ENCODE measurements around the gene KRTAP5-8. TPM values are rescaled to one million over a fixed set of nuclear protein-coding genes. Genes with fewer than 3 reads are reported as not detected.
"Not testable (repeated sequence)": the region's sequence is repeated elsewhere in the genome, so short reads cannot be mapped to it uniquely, and the experiment has no call there.

Gene KRTAP5-8
- total RNA-seq, 1 experiment from 2014 or later: not detected

- CTCF ChIA-PET: no interaction called here
- intact Hi-C loops (cut with micrococcal nuclease): no loop called here
- H3K4me1 Mint-ChIP-seq (ENCODE audit: insufficient read depth, unreplicated experiment): no peaks in the 10 kb centered on the region
- no TSS peak for BruUV-seq (replicated peaks)
- H3K9me3 Mint-ChIP-seq (ENCODE audit: unreplicated experiment): no peaks in the 10 kb centered on the region
- H3K27ac Mint-ChIP-seq (ENCODE audit: low read depth, unreplicated experiment): no peak overlapping the region
- no peak for DNase-seq (ENCODE audit: unreplicated experiment)
- H3K27me3 Mint-ChIP-seq (ENCODE audit: insufficient read depth, unreplicated experiment): no peaks in the 10 kb centered on the region
- POLR2A ChIA-PET: no interaction called here
- no peak overlapping the region for H3K4me3 Mint-ChIP-seq (ENCODE audit: unreplicated experiment)
- TF ChIP-seq CTCF (IDR thresholded peaks at IDR 0.05; ENCODE audit: unreplicated experiment): no peak
- H3K36me3 Mint-ChIP-seq (ENCODE audit: insufficient read depth, unreplicated experiment): no peaks in the 10 kb centered on the region
These were observed 5.7 kb upstream of the KRTAP5-8 start for GRCh38 chr11:71532036-71532610.

- H3K27me3 Mint-ChIP-seq (ENCODE audit: insufficient read depth, unreplicated experiment); intact Hi-C loops (cut with micrococcal nuclease); BruUV-seq (replicated peaks); DNase-seq (ENCODE audit: unreplicated experiment); POLR2A ChIA-PET; H3K4me1 Mint-ChIP-seq (ENCODE audit: insufficient read depth, unreplicated experiment); H3K36me3 Mint-ChIP-seq (ENCODE audit: insufficient read depth, unreplicated experiment); CTCF ChIA-PET; H3K27ac Mint-ChIP-seq (ENCODE audit: low read depth, unreplicated experiment); H3K9me3 Mint-ChIP-seq (ENCODE audit: unreplicated experiment); H3K4me3 Mint-ChIP-seq (ENCODE audit: unreplicated experiment): not testable (repeated sequence)
These were observed 2.9 kb upstream of the KRTAP5-8 start for GRCh38 chr11:71534711-71535608.

GRCh38 chr11:71535825-71536224 lies 2.0 kb upstream of the KRTAP5-8 start:
- H3K27ac Mint-ChIP-seq (ENCODE audit: low read depth, unreplicated experiment): no peak overlapping the region
- no peaks in the 10 kb centered on the region for H3K4me1 Mint-ChIP-seq (ENCODE audit: insufficient read depth, unreplicated experiment)
- BruUV-seq (replicated peaks): no TSS peak
- H3K36me3 Mint-ChIP-seq (ENCODE audit: insufficient read depth, unreplicated experiment): no peaks in the 10 kb centered on the region
- H3K4me3 Mint-ChIP-seq (ENCODE audit: unreplicated experiment): no peak overlapping the region
- DNase-seq (ENCODE audit: unreplicated experiment): no peak
- peaks cover 5% of the 10 kb centered on the region for H3K9me3 Mint-ChIP-seq (ENCODE audit: unreplicated experiment)
- intact Hi-C loops (cut with micrococcal nuclease): no loop called here
- ChIA-PET POLR2A (no interaction called here), CTCF (no interaction called here)
- no peak for TF ChIP-seq CTCF (IDR thresholded peaks at IDR 0.05; ENCODE audit: unreplicated experiment)
- H3K27me3 Mint-ChIP-seq (ENCODE audit: insufficient read depth, unreplicated experiment): no peaks in the 10 kb centered on the region

- H3K27me3 Mint-ChIP-seq (ENCODE audit: insufficient read depth, unreplicated experiment): no peaks in the 10 kb centered on the region
- POLR2A ChIA-PET: no interaction called here
- intact Hi-C loops (cut with micrococcal nuclease): no loop called here
- CTCF ChIA-PET: no interaction called here
- BruUV-seq (replicated peaks): no TSS peak
- H3K4me3 Mint-ChIP-seq (ENCODE audit: unreplicated experiment): no peak overlapping the region
- no peaks in the 10 kb centered on the region for H3K36me3 Mint-ChIP-seq (ENCODE audit: insufficient read depth, unreplicated experiment)
- DNase-seq (ENCODE audit: unreplicated experiment): no peak
- peaks cover 9% of the 10 kb centered on the region for H3K9me3 Mint-ChIP-seq (ENCODE audit: unreplicated experiment)
- no peak overlapping the region for H3K27ac Mint-ChIP-seq (ENCODE audit: low read depth, unreplicated experiment)
- TF ChIP-seq CTCF (IDR thresholded peaks at IDR 0.05; ENCODE audit: unreplicated experiment): no peak
- H3K4me1 Mint-ChIP-seq (ENCODE audit: insufficient read depth, unreplicated experiment): no peaks in the 10 kb centered on the region
These were observed 288 bp upstream of the KRTAP5-8 start for GRCh38 chr11:71537537-71537936.

Measured in MCF 10A (cell line).